Measurements from ENCODE around the gene OCA2.

GRCh38 chr15:28023422-28023821, 75.7 kb downstream of the OCA2 start:
- TF ChIP-seq, protein P1, sequence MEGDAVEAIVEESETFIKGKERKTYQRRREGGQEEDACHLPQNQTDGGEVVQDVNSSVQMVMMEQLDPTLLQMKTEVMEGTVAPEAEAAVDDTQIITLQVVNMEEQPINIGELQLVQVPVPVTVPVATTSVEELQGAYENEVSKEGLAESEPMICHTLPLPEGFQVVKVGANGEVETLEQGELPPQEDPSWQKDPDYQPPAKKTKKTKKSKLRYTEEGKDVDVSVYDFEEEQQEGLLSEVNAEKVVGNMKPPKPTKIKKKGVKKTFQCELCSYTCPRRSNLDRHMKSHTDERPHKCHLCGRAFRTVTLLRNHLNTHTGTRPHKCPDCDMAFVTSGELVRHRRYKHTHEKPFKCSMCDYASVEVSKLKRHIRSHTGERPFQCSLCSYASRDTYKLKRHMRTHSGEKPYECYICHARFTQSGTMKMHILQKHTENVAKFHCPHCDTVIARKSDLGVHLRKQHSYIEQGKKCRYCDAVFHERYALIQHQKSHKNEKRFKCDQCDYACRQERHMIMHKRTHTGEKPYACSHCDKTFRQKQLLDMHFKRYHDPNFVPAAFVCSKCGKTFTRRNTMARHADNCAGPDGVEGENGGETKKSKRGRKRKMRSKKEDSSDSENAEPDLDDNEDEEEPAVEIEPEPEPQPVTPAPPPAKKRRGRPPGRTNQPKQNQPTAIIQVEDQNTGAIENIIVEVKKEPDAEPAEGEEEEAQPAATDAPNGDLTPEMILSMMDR (IDR thresholded peaks at IDR 0.05; ENCODE audit: low read depth, low read length), result no peak
- TF ChIP-seq EZH2phosphoT487 (IDR thresholded peaks at IDR 0.05; ENCODE audit: low read depth), result no peak
